Measurements from ENCODE around the gene HSPA4. TPM values are rescaled to one million over a fixed set of nuclear protein-coding genes. Genes with fewer than 3 reads are reported as not detected.

HSPA4 gene
- polyA plus RNA-seq, 3 donors, result 152 to 160 (median 160) TPM

GRCh38 chr5:133048993-133049725 lies 2.7 kb upstream of the HSPA4 start:
- no peak for DNase-seq (ENCODE audit: low read depth in 3 of 3, low spot score in 2 of 3)

GRCh38 chr5:133049726-133050048 lies 2.1 kb upstream of the HSPA4 start:
- DNase-seq (ENCODE audit: low read depth in 3 of 3, low spot score in 2 of 3), result no peak

GRCh38 chr5:133050521-133050920 lies 1.3 kb upstream of the HSPA4 start:
- DNase-seq (ENCODE audit: low read depth in 3 of 3, low spot score in 2 of 3), result no peak

GRCh38 chr5:133051061-133051541 lies 712 bp upstream of the HSPA4 start:
- peak in 1 of 3 donors; percentile 26 for DNase-seq (ENCODE audit: low read depth in 3 of 3, low spot score in 2 of 3)

GRCh38 chr5:133052317-133053175 lies 733 bp downstream of the HSPA4 start:
- DNase-seq (ENCODE audit: low read depth in 3 of 3, low spot score in 2 of 3), result no peak

GRCh38 chr5:133053448-133053847 lies 1.6 kb downstream of the HSPA4 start:
- no peak for DNase-seq (ENCODE audit: low read depth in 3 of 3, low spot score in 2 of 3)

GRCh38 chr5:133054697-133055471 lies 3.1 kb downstream of the HSPA4 start:
- no peak for DNase-seq (ENCODE audit: low read depth in 3 of 3, low spot score in 2 of 3)

GRCh38 chr5:133056891-133057290 lies 5.1 kb downstream of the HSPA4 start:
- no peak for DNase-seq (ENCODE audit: low read depth in 3 of 3, low spot score in 2 of 3)

GRCh38 chr5:133059621-133060020 lies 7.8 kb downstream of the HSPA4 start:
- DNase-seq (ENCODE audit: low read depth in 3 of 3, low spot score in 2 of 3), result no peak

GRCh38 chr5:133062276-133062675 lies 10.5 kb downstream of the HSPA4 start:
- no peak for DNase-seq (ENCODE audit: low read depth in 3 of 3, low spot score in 2 of 3)

GRCh38 chr5:133063965-133064364 lies 12.2 kb downstream of the HSPA4 start:
- no peak for DNase-seq (ENCODE audit: low read depth in 3 of 3, low spot score in 2 of 3)

GRCh38 chr5:133065471-133065870 lies 13.7 kb downstream of the HSPA4 start:
- DNase-seq (ENCODE audit: low read depth in 3 of 3, low spot score in 2 of 3), result no peak

- no peak for DNase-seq (ENCODE audit: low read depth in 3 of 3, low spot score in 2 of 3)
Measured at GRCh38 chr5:133066045-133066444, 14.2 kb downstream of the HSPA4 start.

GRCh38 chr5:133072021-133072420 lies 20.2 kb downstream of the HSPA4 start:
- DNase-seq (ENCODE audit: low read depth in 3 of 3, low spot score in 2 of 3), result no peak

- DNase-seq (ENCODE audit: low read depth in 3 of 3, low spot score in 2 of 3), result no peak
Measured at GRCh38 chr5:133075572-133076536, 24.0 kb downstream of the HSPA4 start.

- DNase-seq (ENCODE audit: low read depth in 3 of 3, low spot score in 2 of 3), result no peak
Measured at GRCh38 chr5:133079048-133079447, 27.2 kb downstream of the HSPA4 start.

GRCh38 chr5:133081036-133081435 lies 29.2 kb downstream of the HSPA4 start:
- no peak for DNase-seq (ENCODE audit: low read depth in 3 of 3, low spot score in 2 of 3)

GRCh38 chr5:133081703-133082102 lies 29.9 kb downstream of the HSPA4 start:
- DNase-seq (ENCODE audit: low read depth in 3 of 3, low spot score in 2 of 3), result no peak

GRCh38 chr5:133082128-133082527 lies 30.3 kb downstream of the HSPA4 start:
- DNase-seq (ENCODE audit: low read depth in 3 of 3, low spot score in 2 of 3), result no peak

GRCh38 chr5:133083901-133084300 lies 32.1 kb downstream of the HSPA4 start:
- DNase-seq (ENCODE audit: low read depth in 3 of 3, low spot score in 2 of 3), result no peak
